ENCODE measurements around the gene LILRA6.
"Not testable (repeated sequence)": the region's sequence is repeated elsewhere in the genome, so short reads cannot be mapped to it uniquely, and the experiment has no call there.

The LILRA6 gene

DNA sequence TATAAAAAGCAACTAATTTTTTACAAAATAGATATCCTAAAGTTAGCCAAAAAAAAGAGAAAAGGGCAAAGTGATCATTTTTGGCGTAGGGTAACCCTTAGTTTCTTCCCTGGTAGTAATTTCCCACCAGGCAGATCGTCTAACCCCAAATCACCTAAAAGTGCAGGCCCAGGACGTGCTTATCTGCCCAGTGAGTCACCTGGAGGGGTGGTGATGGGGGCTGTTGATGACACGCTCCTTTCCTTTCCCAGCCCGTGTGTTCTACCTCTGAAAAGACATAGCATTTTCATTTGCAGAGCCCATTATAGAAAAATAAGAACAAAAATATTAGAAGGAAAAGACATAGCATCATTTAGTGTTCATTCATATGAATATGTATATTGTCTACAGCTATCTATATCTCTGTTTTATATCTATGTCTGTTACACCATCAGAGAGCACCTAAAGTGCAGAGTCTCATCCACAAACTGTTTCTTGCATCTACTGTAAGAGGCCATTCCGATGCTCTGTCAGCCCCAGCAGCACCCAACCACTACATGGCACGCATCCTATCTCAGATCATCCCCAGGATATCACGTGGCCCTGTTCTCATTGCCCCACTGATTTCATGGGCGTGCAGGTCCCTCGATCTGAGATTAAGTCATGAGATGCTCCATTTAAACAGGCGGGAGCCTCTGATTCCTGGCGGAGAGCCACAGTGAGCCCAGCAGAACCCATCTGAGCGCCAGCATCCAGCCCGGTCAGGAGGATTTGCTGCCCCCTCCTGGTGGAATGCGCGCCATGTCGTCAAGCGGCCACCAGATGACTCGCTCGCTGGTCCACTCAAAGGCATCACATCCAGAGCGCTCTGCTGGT, 11.3 kb downstream of the LILRA6 start:
- peak; percentile 69 to 95 (median 86) for DNase-seq

DNA sequence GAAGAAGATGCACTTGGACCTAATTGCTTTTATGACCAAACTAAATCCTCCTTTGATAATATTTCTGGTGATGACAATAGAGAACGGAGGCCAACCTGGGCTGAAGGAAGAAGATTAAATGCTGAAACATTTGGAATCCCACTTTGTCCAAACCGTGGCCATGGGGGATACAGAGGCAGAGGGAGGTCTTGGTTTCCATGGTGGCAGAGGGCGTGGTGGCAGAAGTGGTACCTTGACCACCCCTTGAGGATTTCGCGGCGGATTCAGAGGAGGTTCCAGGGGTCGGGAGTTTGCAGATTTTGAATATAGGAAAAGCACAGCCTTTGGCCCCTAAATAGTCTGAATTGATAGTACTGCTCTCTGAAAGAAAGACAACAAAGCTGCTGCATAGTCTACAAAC, 12.6 kb downstream of the LILRA6 start:
- no peak for DNase-seq

DNA sequence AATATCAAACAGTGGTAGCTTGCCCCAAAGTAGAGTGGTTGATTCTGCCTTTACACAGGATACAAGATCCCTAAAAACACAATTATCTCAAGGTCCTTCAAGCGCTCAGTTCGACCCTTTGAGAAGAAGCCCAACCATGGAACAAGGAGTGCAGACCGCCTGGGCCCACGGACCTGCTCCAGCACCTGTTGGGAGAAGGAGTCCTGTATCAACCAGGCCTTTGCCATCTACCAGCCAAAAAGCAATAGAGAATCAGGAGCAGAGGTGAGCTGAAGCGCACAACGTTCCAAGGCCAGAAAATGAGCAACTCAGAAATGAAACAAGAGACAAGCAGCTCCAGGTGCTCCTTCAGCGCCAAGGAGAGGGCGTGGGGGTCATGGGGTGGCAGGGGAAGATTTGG, 13.4 kb downstream of the LILRA6 start:
- DNase-seq = no peak

DNA sequence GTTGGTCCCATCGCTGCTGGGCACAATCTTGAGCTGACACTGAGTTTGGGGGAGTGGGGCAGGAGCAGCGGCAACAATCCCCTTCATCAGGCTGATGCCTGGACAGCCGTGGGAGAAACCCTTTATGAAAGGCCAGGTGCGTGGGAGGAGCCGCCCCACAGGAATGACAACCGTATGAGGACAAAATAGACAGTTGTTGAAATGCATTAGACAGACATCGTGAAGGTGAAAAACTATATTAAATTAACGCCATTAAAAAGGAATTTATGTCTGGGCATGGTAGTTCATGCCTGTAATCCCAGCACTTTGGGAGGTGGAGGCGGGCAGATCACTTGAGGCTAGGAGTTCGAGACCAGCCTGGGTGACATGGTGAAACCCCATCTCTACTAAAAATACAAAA, 18.0 kb downstream of the LILRA6 start:
- DNase-seq = not testable (repeated sequence)

DNA sequence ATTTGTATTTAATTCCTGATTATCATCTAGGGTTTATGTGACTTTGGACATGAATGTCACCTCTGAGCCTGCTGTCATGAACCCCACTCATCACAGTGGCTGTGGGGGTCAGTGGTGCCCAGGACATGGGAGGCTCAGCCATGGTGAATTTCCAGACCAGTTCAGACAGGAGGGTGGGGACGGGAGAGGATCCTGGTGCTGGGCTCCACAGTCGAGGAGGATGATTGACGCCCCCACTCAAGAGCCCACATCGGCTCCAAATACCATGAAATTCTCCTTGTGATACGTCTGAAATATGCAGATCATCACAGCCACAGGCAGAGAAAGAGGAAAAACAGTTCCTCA, 18.7 kb downstream of the LILRA6 start:
- peak in 2 of 4 experiments; percentile 32 to 44 for DNase-seq

DNA sequence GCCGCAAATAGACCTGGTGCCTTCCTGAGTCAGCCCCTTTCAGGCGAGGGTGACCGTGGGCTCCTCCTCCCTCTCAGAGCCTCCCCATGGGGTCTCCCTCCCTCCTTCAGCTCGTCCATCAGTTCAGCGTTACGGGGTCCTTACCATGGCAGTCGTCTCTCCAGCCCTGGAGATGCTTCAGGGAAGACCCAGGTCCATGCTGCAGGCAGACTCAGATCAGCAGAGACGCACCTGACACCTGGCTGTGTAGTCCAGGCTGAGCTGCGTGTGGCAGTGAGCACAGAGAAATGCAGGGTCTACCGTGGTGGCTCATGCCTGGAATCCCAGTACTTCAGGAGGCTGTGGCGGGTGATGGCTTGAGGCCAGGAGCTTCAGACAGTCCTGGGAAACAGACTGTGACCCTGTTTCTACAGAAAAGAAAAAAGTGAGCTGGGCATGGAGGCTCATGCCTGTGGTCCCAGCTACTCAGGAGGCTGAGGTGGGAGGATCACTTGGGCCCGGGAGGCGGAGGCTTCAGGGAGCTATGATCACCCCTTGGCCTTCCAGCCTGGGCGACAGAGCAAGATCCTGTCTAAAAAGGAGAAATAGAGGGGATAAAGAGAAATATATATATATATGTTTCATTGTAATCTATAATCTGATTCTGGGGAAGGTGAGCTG, 19.2 kb downstream of the LILRA6 start:
- peak in 2 of 4 experiments; percentile 30 to 41 for DNase-seq

DNA sequence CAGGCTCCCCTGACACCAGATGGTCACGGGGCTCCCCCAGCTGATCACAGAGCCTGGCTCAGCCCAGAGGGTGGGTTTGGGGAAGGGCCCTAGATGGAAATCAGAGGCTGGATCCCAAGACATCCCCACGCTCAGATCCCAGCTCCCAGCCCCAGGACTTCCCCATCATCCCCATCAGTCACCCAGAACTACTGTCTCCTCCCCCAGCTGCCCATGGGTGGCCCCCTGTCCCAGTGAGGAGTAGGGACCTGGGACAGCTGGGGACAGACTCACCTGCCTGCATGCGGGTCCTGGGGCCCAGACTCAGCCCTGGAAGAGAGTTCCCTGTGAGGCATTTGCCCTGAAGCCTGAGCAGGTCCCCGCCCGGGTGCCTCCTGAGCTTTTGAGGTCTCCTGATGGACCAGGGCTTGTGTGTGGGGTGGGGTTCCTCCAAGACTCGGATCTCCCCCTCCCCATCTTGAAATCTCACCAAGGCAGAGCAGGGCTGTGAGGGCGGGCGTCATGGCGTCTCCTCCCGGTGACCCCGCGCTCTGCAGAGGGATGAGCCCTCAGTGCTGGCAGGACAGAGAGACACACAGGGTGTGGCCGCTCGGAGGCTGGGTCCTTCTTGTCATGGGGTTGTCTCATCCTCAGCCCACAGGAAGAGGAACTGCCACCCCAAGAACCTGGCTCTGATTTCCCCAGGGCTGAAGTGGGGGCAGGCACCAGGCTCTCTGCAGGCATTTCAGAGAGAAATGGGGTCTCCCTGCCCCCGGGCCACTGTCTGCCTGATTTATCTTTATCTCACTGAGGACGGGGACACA, 19.9 kb downstream of the LILRA6 start, which contains the start of gene LILRB3:
Gene LILRB3 (minus strand): TSS at position 534 of the 803 bp plus-strand sequence. CDS start 31 bp downstream, at position 503.
- peak in 3 of 4 experiments; percentile 47 to 79 (median 78) for DNase-seq

DNA sequence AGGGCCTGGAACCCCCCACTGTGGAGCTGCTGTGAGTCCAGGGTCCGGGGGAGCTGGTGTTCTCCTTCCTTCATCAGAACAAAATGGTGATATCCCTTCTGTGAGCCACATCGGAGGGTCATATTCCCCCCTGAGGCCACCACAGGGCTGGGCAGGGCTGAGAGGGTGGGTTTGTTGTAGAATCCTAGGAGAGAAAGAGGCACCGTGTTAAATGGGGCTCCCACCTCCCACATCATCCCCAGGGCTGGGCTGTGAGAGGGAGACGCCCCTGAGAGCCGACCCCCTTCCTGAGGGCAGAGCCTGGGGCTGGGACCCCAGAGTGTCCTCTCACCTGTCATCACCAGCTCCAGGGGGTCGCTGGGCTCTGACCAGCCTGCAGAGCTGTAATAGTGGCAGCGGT, 20.6 kb downstream of the LILRA6 start:
- not testable (repeated sequence) for DNase-seq

DNA sequence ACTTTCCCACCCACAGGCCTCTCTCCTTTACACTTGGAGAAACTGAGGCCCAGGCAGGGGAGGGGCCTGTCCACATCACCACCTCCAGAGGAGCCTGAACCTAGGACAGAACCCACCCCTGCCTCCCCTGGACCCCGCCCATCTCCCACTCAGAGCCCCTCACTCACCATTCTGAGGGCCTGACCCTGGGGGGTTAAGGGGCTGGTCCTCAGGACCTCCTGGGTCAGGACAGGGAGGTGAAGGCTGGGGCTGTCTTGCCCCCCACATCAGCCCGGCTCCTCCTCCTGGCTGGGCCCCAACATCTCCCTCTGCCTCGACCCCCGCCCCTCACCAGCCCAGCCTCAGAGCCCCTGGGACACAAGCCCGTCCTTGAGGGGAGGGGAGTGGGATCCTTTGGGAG, 22.9 kb downstream of the LILRA6 start:
- not testable (repeated sequence) for DNase-seq

DNA sequence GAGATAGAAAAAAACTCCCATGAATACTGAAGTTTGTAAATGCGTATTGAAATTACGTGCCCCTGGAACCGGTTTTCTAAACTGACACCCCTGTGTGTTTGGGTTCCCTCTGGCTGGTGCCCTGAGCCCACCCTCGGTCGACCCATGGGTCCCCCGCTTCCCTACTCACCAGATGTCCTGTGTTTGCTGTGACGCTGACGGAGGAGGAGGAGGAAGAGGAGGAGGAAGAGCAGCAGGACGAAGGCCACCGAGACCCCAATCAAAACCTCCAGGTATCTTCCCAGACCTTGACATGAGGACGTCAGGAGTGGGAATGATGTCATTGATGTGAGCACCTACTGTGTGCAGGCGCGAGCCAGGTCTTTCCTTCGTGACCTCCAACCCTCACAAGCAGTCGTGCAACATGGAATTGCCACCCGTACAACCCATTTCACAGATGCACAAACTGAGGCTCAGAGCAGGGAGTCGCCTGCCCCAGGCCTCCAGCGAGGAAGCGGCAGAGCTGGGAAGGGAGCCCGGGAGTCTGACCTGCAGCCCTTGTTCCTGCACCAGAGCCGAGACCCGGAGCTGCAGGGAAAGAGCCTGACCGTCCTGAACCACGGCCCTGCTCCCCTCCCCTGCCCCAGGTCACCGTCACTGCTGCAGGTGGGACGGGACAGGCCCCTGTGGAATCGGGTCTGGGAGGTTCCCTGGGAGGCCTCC, 23.5 kb downstream of the LILRA6 start:
- DNase-seq = no peak

DNA sequence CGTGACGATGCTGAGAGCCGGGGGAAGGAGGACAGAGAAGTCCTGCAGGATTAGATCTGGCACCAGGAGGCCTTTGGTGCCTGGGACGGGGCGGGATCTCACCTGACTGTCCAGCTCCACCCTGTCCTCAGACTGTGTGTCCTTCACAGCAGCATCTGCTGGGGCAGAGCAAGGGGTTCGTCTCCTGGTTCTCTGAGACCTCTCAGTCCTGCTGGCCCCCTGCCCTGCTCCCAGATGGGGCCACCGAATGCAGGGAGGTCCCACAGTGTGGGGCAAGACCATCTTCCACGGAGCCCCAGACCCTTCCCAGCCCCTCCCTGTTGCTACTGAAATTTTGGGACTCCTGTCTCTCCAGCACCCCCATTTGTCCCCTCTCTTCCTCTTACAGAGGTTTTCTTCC, 24.3 kb downstream of the LILRA6 start:
- DNase-seq = no peak

DNA sequence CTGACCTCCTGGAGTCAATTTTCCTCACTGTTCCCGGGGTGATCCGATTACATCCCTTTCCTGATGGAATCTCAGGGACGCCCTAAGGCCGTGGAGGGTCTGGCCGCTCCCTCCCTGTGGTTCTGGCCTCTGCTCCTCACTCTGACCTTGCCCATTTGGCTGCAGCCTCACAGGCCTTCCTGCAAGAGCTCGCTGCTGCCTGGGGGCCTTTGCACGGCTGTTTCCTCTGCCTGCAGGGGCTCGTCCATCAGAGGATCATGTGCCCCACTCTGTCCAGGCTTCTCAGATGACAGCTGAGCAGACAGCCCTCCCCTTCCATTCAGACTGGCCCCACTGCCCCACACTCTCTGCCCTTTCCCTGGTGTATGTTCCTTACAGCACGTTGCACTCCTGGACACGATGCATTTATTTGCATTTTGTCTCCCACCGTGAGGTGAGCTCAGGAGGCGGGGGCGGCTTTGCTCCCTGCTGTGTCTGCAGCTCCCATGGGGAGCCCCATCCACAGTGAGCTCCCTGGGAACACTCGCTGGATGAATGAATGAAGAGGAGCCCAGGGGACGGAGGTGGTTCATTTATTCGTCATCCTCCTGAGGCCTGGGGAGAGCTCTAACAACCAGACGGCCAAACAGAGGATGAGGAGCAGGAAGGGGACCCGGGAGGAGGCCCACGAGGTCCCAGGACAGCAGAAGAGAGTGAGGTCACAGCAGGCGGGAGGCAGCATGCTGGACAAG, 24.9 kb downstream of the LILRA6 start:
- not testable (repeated sequence) for DNase-seq

DNA sequence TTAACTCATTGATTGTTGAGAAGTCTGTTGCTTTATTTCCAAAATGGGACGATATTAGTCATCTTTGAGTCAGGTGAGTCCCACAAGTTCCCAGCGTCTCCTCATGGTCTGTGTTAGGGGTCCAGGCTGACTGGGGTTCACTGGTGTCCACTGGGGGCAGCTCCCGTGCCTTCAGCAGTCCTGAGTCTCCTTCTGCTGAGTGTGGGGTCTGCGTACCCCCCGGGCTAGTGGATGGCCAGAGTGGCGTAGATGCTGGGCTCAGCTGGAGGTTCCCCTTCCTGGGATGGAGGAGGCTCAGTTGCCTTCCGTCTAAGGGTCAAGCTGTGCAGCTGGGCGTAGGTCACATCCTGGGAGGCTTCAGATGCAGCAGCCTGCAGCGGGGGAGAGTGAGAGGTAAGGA, 25.7 kb downstream of the LILRA6 start:
- DNase-seq = no peak

DNA sequence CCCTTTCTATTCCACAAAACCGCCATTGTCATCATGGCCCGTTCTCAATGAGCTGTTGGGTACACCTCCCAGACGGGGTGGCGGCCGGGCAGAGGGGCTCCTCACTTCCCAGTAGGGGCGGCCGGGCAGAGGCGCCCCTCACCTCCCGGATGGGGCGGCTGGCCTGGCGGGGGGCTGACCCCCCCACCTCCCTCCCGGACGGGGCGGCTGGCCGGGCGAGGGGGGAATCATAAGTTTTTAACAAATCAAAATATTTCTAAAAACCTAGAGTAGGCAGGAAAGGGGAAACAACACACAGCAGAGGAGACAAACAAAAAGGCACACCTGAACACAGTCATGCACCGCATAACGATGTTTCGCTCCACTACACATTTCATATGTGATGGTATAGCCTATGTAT, 27.9 kb downstream of the LILRA6 start:
- not testable (repeated sequence) for DNase-seq

DNA sequence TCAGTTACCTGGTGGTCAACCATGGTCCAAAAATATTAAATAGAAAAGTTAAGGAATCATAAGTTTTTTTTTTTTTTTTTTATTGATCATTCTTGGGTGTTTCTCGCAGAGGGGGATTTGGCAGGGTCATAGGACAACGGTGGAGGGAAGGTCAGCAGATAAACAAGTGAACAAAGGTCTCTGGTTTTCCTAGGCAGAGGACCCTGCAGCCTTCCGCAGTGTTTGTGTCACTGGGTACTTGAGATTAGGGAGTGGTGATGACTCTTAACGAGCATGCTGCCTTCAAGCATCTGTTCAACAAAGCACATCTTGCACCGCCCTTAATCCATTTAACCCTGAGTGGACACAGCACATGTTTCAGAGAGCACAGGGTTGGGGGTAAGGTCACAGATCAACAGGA, 28.4 kb downstream of the LILRA6 start:
- not testable (repeated sequence) for DNase-seq

DNA sequence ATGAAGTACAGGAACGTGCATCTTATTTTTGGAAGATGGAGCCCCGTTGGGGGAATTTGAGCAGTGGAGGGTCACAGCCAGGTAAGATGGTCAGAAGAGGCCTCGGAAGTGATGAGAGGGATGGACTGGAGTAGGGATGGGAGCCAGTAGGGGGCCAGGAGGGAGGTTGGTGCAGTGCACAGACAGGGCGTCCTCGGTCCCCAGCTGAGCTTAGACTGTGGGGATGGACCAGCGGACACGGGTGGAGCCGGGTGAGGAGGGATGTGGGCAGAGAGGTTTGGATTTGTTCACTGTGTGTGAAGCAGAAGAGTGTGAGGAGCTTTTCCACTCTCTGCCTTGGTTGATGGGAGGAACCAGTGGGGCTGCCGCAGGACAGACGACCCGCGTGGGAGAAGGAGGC, 31.4 kb downstream of the LILRA6 start:
- DNase-seq = peak in 2 of 4 experiments; percentile 26 to 29

DNA sequence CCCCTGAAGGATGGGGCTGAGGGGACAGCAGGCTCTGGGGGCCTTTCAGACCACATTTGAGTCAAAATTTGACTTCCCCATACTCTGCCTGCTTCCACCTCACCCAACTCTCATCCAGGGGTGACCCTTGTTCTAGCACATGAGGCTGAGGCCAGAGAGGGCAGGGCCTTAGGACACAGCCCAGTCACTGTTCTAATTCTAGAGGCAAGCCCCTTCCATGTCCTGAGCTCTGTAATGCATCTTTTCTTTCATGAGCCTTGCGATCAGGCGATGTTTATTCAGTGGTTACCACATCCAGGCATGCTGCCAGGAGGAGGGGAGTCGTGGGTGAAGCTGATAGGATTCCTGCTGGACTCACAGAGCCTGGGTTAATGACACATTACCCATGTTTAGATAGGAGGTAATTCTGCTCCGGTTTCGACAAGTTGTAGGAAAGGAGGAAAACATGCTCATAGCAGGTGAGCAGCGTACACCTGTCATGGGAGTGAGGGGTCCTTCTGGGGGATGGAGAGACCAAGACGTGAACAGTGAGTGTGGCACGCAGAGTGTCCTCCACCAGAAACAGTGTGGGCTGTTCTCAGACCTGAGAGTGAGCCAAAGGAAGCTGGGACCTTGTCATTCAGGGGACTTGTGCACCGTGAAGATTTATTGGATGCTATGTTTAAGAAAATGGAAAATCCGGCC, 32.6 kb downstream of the LILRA6 start:
- peak; percentile 94 to 99 (median 95) for DNase-seq

DNA sequence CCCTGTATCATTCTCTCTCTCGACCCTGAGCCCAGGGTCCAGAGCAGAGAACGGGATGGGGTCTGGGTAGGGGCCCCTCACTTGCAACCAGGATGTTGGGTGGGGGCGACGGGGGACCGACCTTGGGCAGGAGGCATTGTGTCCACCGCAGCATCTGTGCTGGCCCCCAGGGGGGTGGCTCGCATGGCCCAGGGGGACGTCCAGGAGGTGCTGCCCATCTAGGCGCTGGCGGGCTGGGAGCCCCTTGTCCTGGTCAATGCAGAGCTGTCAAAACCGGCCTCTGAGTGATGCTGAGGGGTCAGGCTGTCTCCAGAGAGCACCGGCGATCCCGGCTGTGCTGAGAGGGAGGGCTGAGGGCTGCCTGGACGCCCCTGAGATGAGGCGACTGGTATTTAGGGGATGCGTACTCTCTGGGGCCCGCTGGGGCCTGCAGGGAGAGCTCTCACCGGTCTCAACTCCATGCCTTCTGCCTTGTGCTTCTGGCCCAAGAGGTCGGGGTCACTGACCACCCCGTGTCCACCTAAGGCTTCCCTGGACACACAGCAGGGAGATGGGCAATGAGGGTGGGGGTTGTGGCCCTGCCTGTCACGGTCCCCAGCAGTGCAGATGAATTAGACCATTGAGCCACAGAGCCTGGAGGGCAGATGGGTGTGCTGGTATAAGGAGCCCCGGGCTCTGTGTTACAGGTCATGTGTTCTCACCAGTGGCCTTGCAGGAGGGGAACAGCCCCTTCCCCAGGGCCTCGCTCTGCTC, 33.4 kb downstream of the LILRA6 start:
- DNase-seq = no peak

DNA sequence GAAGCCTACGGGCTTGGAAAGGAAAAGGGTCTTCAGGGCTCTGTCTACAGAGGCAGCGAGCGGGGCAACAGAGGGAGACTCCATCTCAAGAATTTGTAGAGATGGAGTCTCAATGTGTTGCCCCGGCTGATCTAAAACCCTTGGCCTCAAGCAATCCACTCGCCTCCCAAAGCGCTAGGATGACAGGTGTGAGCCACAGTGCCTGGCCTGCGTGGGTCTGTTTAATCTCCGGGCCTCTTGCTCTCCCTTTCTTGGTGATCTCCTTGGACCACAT, 33.9 kb downstream of the LILRA6 start:
- no peak for DNase-seq

DNA sequence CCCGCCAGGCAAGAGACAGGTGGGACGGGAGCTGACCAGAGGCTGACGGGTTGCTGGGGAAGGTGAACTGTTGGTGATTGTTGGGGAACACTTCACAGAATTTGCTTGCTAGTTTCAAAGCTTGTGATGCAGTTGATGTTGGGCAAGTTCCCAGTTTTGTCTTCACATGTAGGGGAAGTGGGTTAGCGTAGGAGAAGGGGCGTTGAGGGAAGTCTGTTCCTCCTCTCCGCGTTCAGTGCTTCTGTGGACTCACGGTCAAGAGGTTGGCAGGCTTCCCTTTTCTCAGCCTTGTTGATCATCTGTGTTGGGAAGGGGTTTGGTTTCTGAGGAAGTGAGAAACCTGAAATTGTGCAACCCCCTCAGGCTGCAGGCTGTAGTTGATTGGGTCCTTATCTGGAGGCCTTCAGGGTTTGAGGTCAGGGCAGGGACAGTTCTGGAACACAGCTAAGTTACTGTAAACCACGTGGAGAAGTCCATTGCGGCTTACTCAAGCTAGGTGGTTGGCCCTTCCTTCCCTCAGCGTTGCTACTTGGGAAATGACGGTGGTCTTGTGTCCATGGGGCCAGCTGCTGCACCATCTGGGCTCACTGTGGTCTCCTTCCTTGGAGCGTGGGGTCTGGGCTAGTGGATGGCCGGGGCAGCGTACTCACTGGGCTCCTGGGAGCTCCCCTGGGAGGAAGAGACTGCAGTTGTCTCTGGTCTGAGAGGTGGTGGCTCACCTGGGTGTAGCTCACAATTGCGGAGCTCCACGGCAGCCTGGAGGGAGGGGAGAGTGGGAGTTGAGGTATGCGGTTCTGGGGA, 34.4 kb downstream of the LILRA6 start:
- DNase-seq = peak; percentile 97 to 100 (median 98)

Measured in suppressor macrophage (primary cell).